Medulla oblongata (tissue), 1 donor: ENCODE measurements around the gene GLB1L2.

Experiments used
- DNase-seq: peaks from one replicate; pipeline ENCODE4 v3.0.0-alpha.2; 2015; ENCODE audit errors: extremely low spot score

GLB1L2 gene

GRCh38 chr11:134405436-134405835 is 73.6 kb downstream of the GLB1L2 start:
- no peak for DNase-seq

- no peak for DNase-seq
These were observed 74.1 kb downstream of the GLB1L2 start for GRCh38 chr11:134405841-134406240.

DNA sequence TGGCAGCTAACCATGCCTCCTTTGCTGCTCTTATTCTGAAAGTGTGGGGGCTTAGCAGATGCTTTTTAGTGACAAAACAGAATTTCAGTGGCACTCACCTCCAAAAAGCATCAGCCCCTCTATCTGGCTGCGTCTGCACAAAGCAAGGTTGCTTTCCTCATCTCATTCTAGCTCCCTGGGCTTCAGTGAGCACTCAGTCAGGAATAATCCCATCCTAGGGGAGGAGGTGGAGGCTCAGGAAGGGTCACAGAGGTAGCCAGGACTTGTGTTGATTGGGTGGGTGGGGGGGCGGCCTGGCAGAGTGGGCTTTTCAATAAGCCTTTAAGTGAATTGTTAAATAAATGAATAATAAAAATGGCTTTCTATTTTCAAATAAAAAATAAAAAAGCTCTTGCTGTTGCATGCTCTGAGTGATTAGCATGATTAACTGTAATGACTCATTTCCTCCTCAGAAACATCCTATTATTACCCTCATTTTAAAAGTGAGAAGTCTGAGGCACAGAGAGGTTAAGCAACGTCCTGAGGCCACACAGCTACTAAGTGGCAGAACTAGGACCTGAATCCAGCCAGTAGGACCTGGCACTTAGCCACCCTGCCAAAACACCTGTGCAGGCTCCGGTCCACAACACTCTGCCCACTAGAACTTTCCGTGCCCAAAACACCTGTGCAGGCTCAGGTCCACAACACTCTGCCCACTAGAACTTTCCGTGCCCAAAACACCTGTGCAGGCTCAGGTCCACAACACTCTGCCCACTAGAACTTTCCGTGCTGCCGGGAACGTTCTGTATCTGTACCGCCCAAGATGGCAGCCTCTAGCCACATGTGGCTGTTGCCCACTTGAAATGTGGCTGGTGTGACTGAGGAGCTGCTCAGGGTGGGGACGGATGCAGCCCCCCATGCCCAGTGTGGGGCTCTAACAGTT is 74.7 kb downstream of the GLB1L2 start:
- no peak for DNase-seq

DNA sequence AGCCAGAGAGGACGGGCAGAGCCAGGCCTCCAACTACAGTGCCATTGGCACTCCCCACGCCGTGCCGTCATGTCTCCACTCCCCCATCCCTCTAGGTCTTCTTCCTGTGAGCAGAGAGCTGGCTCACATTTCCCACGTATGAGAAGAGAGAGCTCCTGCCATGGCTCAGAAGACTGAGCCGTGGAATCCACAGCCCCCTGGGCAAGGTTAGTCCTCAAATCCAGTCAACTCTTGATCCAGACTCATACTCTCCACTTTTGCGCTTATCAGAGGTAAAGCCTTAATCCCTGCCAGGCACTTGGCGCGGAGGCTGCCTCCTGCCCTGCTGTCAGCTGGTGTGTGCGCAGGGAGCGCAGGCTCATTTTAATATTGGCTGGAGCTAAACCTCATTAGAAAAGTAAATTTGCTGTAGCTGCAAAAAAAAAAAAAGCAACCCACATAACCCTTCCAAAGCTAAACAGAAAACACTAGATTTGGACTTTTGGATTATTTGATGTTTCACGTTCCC is 75.6 kb downstream of the GLB1L2 start:
- no peak for DNase-seq

GRCh38 chr11:134407923-134408322 is 76.1 kb downstream of the GLB1L2 start:
- DNase-seq: no peak

DNA sequence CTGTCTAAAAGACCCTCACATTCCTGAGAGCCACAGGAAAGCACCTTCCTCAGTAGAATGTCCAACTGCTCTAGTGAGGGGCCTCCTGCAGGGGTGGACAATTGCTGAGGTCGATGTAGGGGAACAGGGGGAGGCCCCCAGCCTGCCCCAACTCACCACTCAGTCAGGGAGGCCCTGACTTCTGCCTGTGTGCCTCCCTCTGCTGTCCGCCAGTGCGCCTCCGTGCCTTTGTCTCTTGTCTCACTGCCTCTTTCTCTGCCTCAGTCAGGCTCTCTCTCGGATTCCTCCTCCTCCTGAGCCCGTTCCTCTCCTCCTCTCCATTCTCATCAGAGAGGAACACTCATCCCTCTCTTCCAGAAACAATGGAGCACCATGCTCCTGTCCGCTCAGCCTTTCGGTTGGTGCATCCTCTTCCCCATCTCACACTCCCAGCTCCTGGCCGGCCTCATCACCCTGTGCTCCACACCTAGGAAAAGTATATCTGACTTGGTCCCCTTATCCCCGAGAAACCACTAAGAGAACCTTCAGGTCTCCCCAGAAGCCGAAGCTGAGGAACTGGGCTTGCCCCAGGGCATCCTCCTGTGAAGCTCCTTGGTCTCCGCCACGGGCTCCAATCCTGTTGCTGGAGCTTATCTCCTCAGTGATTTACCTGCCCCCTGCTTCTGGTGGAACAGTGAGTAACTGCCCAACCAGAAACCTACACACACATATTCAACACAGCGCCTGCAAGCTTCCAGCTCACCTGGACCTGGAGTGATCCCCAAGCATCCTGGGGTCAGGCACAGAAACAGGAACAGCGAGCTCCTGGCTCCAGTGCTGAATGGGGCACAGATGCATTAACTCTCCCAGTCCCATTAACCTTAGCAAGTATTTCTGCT is 78.0 kb downstream of the GLB1L2 start:
- DNase-seq: peak; percentile 65

- peak; percentile 24 for DNase-seq
These were observed 79.0 kb downstream of the GLB1L2 start for GRCh38 chr11:134410766-134411165.

- DNase-seq: peak; percentile 94
These were observed 80.6 kb downstream of the GLB1L2 start, which contains the start of gene B3GAT1 for GRCh38 chr11:134412203-134413042. B3GAT1 (minus strand) TSS chr11:134412242; CDS start chr11:134387659, 24,583 bp downstream.

DNA sequence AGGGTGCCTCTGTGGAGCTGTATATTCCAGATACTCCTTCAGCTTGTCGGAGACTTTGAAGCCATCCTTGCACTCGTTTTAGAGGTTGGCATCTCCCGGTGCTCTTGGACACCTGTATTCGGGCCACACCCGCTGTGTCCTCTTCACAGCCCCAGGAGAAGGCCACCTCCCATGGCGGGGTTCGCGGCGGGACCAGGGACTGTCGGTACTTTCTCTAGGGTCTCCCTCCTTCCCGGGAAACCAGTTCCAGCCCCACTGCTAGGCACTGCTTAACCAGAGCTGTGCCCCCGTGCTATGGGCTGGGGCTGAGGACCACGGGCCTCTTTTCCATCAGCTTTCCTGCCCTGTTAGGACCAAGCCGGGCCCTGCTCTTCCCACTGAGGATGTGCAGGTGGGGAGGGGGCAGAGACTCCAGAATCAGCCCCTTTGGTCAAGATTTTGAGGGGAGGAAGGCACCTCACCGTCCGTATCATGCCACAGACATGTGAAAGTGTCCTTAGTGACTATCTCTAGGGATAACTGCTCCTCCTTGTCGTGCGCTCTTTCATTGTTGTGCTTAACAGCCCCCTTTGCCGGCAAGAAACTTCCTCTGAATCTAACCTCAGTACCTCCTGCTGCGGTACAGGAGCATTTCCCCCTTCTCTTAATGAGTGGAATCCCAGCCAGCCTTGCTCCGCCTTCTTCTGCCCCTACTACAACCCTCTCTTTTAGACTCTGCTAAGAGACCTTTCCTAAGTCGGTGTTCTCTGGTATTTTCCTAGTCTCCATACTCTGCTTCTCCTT is 81.4 kb downstream of the GLB1L2 start:
- peak; percentile 18 for DNase-seq

GRCh38 chr11:134413826-134414731 is 82.3 kb downstream of the GLB1L2 start:
- peak; percentile 27 for DNase-seq

- peak; percentile 68 for DNase-seq
These were observed 83.3 kb downstream of the GLB1L2 start for GRCh38 chr11:134414766-134415765.

- no peak for DNase-seq
These were observed 84.9 kb downstream of the GLB1L2 start for GRCh38 chr11:134416726-134417125.

- peak; percentile 24 for DNase-seq
These were observed 86.4 kb downstream of the GLB1L2 start for GRCh38 chr11:134417871-134418840.

GRCh38 chr11:134423106-134423505 is 91.3 kb downstream of the GLB1L2 start:
- no peak for DNase-seq

DNA sequence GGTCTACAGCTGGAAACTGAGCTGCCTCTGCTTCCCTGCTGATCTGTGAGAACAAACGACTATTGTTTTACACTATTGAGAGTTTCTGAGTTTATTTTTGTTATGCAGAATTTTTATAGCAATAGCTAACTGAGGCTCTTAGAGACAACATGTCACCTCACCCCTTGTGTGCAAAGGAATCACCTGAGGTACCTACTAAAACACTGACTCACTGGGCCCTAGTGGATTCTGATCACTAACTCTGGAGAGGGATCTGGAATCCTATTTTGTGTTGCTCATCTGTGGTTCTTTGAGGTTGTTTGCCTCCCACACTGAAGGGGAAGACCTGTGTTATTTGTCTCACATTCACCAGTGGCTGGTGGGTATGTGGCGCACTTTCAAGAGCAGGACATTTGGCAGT is 93.6 kb downstream of the GLB1L2 start:
- peak; percentile 38 for DNase-seq
